UCSD-AML1 (cell line): ENCODE measurements around the gene MEGF11.

ENCODE experiments used
- DNase-seq: peaks from one replicate; lab custom pipeline; 2025; ENCODE audit not compliant: unreplicated experiment; lab: John Stamatoyannopoulos, UW

The MEGF11 gene

DNA sequence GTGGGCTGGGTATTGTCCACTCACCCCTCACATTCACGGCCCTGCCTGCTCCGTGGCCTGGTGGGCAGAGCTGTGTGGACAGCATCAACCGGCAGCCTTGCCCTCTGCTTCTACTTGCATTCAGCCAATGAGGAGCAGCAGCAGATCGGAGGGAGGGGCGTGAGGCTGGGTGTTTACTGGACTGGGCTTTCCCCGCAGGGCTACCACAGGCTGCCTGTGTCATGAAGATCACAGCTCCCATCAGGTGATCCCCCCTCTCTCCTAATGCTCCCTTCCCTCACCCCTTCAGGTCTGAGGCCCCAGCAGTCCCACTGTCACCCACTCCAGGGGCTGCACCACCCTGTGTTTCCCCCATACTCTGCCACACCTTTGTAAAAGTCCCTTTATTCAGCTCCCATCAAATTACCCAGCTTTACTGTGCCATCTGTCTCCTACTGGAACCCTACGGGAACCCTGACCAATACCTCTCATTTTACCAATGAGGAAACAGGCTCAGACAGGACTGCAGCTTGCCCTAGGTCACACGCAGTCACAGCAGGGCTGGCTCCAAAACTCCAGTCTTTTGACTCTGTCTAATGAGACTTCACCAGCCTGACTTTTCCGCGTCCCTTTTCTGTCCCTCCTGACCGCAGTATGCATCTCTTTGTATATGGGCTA is 81.1 kb downstream of the MEGF11 start:
- no peak for DNase-seq

DNA sequence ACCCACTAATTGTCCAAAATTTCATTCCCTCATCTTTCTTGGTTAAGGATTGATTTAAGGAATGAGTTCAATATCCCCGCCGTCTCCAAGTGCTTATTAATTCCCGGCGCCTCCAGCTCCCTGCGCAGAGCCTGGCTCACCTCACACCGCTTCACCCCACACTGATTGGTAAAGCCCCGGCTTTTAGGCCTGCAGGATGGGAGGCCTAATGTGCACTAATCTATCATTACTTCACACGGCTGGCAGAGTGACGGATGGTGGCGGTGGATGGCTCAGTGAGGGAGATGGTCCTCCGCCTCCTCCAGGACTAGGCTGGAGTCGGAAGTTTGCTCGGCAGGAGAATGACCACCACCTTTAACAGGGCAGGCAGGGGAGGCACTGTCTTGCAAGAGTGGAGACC is 81.7 kb downstream of the MEGF11 start:
- no peak for DNase-seq

DNA sequence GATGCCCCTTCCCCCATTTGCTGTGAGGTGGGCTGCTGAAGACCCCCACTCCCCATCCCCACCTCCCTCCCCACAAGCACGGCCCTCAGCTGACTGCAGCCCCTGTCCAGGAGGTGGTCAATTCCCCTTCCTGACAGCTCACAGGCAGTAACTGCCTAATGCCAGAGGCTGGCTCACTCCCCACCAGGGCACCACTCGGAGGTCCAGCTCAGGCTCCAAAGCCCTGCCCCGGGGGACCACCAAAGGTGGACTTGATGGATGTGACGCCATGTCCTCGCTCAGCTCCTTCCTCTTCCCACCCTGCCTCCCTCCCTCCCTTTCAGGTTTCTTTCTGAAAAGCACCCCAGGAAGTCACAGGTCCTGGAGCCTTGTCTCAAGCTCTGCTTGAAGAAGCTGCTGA is 82.8 kb downstream of the MEGF11 start:
- no peak for DNase-seq

- no peak for DNase-seq
Measured at GRCh38 chr15:66170042-66170441, 83.5 kb downstream of the MEGF11 start.

- DNase-seq: no peak
Measured at GRCh38 chr15:66169625-66170024, 83.9 kb downstream of the MEGF11 start.

GRCh38 chr15:66169023-66169422 is 84.5 kb downstream of the MEGF11 start:
- no peak for DNase-seq

- DNase-seq: no peak
Measured at GRCh38 chr15:66167854-66168253, 85.7 kb downstream of the MEGF11 start.

- DNase-seq: no peak
Measured at GRCh38 chr15:66165856-66166255, 87.7 kb downstream of the MEGF11 start.

- no peak for DNase-seq
Measured at GRCh38 chr15:66164788-66165187, 88.8 kb downstream of the MEGF11 start.

DNA sequence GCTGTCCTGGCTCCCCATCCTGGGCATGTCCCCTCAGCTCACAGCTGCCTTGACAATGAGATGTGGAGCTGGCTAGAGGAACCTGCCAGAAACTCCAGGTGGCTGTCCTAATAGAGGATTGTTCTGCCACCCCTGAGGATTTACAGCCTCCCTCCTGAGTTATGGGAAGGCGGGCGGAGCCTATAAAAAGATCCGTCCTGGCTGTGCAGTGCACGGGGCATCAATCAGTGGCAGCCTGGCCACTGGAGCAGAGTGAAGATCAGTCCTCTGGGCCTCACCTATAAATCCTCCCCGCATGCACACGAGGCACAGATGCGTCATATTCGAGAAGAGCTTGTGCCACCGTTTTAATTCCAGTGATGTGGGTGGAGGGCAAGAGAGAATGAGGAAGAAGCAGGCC is 90.0 kb downstream of the MEGF11 start:
- no peak for DNase-seq

GRCh38 chr15:66162286-66162685 is 91.3 kb downstream of the MEGF11 start:
- DNase-seq: no peak

DNA sequence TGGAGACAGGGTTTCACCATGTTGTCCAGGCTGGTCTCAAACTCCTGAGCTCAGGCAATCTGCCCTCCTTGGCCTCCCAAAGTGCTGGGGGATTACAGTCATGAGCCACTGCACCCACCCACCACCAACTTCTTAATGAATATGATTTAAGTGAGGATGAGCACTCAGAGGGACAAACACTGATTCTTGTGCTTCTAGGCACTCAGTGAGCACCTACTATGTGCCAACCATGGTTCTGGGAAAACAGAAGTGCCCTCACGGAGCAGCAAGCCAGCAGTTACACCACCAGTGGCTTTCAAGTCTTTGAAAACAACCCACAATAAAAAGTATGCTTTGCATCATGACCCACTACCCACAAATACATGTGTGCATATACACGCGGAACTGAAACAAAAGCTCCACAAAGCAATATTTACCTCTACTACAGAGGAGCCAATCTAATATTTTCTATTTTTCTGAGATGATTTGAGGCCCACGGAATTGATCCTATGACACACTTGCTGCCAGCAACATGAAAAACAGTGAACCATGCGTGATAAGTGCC is 91.9 kb downstream of the MEGF11 start:
- DNase-seq: no peak

GRCh38 chr15:66161108-66161507 is 92.4 kb downstream of the MEGF11 start:
- no peak for DNase-seq

- no peak for DNase-seq
Measured at GRCh38 chr15:66157507-66157906, 96.0 kb downstream of the MEGF11 start.

DNA sequence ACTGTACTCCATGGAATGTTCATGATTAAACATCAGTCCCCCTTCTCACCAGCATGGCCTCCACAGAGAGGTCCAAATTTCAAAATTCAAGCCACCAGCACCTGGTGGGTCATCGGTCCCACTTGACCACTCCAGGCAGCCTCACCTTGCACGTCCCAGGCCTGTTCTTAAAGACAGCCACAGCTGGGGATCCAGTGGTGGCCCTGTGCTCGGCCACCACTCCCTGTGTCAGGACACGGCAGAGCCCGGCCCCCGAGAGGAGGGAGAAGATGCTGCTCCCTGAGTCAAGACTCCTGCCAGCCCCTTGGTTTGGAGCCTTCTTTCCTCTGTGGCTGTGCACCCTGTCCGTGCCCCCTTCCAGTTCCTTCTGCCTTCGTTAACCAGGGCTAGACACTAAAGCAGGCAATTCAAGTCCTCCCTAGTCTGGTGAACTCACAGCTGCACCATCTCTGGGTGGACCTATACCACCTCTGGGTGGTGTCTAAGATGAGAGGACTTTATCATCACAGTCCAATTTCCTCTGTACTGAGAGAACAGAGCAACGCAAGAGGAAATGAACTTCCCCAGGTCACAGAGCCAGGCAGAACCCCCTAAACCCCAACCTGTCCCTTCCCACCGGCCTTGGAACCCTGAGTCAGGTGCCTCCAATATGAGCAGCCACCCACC is 97.1 kb downstream of the MEGF11 start:
- DNase-seq: no peak

DNA sequence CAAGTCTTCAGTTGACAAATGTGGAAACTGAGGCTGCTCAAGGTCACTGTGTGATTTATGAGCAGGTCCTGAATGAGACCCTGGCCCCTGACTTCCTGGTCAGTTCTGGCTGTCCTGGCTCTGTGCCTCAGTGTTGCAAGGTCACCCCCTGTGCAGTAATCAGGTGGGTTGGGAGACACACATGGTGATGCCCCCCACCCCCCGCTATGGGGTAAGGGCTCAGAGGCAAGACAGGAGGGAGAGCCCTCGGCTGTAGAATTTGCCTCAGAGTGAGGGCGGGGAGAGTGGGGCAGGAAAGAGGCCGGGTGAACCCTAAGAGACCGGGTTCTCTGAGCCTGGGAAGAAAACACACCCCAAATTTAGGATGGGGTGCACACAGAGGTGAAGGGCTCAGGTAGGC is 98.5 kb downstream of the MEGF11 start:
- no peak for DNase-seq

DNA sequence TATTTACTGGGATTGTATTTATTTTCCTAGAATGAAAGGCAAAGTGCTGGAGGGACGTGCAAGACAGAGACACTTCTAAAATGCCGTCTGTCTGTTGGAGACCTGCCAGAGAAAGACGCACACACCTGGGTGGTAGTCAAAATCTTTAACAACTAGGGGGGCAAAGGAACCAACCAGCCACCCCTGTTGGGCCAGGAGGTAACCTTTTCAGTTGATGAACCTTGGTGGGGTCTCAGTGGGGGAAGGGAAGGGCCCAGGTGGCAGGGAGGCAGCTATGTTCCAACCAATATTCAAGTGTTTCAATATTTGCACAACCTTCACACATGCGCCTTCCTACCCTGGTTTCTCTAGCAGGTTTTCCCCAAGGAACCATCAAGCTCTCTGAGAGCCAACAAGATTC is 99.0 kb downstream of the MEGF11 start:
- no peak for DNase-seq

DNA sequence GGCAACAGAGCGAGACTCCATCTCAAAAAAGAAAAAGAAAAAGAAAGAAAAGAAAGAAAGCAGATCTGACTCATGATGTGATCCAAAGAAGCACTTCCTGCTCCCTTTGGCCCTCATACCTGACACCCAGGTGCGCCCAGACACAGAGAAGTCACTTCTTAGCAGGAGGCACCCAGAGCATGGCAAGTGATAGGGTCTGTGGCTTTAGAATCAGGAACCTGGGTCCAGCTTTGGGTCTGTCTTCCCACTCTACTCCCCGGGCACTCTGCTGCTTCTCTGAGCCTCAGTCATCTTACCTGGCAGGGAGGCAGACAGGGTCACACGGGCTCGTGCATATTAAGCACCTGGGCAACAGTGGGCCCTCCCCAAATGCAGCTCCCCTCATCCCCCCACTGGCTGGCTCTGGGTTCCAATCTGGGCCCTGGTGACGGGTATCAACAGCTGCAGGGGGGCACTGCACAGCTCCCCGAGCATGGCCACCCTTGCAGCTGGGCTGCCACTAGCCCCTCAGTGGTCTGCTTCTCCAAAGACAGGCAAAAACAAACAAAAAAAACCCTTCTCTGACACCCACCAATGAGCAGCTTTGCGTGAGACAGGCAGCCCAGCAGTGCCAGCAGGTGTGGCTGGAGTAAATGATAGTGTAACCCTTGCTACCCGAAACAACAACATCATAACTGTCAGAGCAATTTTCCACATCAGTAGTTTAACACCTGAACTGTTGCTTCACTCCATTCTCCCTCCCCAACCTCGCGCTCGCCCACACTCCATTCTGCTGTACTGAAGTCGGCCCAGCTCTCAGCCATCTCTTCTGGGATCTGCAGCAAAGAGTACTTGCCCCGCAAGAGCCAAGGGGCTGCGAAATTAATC is 99.8 kb downstream of the MEGF11 start:
- no peak for DNase-seq

DNA sequence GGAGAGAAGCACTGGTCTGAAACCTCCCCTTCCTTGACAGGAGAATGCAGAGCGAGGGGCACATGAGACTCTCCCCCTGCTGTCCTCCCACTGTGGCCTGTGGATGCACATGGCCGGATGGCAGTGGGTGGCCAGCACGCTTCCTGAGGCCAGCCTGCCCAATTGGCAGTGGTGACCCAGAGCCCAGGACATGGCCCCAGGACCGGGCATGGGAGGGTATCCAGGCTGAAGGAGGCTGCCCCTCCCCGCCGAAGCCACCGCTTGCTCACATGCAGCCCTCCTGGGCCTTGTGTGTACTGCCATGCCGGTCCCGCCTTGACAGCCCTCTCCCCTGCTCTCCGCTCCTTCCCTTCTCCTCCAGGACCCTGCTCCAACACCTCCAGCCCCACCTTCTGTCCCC is 100.9 kb downstream of the MEGF11 start:
- no peak for DNase-seq

DNA sequence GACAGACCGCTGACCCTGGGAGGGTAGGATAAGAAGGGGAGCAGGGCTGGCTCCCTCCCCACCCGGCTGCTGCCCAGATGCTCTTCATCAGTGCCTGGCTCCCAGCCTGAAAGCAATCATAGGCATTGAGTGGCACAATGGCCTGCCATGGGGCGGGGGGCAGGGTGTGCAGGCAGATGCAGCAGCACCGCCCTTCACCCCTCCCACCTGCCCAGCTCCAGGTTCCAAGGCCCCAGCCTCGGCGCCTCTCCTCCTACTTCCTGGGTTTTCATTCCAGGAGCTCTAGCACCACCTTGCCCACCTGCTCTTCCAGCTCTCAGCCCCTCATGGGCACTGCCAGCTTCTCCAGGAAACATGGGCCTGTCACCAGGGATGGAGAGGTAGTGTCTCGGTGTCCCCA is 101.7 kb downstream of the MEGF11 start:
- no peak for DNase-seq

- DNase-seq: no peak
Measured at GRCh38 chr15:66149871-66150270, 103.7 kb downstream of the MEGF11 start.

- no peak for DNase-seq
Measured at GRCh38 chr15:66148187-66148586, 105.4 kb downstream of the MEGF11 start.
